CD4-positive, alpha-beta T cell treated with Interleukin-6 at 100 ng/mL for 8 hours (primary cell): ENCODE results near the gene DRAXIN.

Source experiments
- DNase-seq: peaks from one replicate; pipeline ENCODE4 v3.0.0-alpha.2; 2020; ENCODE audit warnings: mixed read lengths, low spot score

DRAXIN gene

DNA sequence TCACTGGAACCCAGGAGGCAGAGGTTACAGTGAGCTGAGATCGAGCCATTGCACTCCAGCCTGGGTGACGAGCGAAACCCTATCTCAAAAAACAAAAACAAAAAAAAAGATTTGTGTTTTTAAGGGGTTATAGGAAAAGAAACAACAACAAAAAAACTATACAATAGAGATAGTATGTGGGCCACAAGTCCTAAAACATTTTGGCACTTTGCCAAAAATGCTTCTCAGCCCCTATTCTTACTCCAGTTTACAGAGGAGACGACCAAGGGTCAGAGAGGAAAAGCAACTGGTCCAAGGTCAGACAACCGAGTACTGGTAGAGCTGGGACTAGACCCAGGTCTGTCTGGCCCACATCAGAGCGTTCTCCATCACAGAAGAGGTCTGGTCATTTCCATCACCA is 33.9 kb upstream of the DRAXIN start:
- DNase-seq = no peak

DNA sequence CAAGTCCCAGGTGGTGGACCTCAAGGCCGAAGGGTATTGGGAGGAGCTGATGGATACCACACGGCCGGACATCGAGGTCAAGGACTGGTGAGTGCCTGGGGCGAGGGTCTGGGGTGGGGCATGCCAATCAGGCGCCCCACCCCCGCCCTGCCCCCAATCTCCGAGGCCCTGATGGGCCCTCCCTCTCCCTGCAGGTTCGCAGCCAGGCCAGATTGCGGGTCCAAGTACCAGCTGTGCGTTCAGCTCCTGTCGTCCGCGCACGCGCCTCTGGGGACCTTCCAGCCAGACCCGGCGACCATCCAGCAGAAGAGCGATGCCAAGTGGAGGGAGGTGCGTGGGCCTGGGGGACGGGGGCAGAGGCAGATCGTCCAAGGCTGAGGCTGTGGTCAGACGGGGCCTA is 33.0 kb upstream of the DRAXIN start:
- DNase-seq = no peak

- no peak for DNase-seq
Observed at GRCh38 chr1:11659748-11660147, 31.8 kb upstream of the DRAXIN start.

GRCh38 chr1:11661103-11661502 is 30.4 kb upstream of the DRAXIN start:
- no peak for DNase-seq

DNA sequence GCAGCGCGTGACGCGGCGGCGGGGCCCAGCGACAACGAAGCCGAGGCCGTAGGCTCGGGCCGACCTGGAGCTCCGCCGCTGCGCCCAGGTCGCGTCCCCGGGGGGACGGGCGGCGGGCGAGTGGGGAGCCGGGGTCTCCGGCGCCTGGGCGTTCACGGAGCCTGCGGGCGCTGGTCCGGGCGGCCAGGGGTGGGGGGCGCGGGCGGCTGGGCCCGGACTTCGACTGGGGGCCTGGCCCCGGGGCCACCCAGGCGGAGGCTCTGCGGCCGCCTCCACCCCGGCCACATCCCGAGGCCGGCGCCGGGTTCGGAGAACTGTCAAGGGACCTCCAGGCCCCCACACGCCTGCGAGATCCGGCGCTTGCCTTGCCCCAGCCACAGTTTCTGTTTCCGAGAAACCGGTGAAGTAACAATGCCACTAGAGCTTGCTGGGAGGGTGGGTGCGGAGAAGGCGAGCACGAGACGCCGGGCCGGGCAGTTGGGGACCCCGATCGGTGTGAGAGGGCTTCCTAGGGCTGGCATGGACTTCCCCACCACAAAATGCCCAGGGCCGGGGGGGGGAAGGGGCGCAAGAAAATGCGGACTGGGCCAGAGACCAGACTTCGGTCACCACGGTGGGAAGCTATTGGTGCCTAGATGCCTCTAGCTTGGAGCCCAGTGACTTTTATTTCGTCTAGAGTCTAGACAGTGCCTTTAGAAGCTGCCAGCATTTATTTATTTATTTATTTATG is 27.0 kb upstream of the DRAXIN start:
- peak; percentile 26 for DNase-seq

DNA sequence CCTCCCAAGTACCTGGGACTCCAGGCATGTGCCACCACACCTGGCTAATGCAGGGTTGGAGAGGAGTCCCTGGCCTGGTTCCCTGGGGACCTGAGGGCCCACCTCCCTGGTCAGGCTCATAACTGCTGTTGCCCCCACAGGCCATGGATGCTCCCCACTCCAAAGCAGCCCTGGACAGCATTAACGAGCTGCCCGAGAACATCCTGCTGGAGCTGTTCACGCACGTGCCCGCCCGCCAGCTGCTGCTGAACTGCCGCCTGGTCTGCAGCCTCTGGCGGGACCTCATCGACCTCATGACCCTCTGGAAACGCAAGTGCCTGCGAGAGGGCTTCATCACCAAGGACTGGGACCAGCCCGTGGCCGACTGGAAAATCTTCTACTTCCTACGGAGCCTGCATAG is 23.0 kb upstream of the DRAXIN start:
- DNase-seq = no peak

DNA sequence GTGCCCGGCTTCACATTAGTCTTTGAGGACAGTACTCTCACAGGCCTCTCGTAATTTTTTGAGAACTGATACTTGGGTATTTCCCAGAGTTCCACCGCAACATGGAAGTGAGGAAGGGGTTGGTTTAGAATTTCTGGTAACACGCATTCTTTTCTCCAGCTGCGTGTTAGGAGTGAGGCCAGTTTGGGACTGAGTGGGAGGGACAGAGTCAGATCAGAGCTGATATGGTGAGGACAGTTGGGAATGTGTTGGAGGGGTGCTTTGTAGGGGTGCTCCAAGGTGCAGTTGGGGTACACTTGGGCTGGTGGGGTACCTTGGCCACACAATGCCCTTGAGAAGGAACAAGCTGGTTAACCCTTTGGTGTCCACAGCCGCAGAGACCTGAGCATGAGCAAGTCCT is 20.8 kb upstream of the DRAXIN start:
- DNase-seq = no peak

- DNase-seq = no peak
Observed at GRCh38 chr1:11671205-11671543, 20.3 kb upstream of the DRAXIN start.

DNA sequence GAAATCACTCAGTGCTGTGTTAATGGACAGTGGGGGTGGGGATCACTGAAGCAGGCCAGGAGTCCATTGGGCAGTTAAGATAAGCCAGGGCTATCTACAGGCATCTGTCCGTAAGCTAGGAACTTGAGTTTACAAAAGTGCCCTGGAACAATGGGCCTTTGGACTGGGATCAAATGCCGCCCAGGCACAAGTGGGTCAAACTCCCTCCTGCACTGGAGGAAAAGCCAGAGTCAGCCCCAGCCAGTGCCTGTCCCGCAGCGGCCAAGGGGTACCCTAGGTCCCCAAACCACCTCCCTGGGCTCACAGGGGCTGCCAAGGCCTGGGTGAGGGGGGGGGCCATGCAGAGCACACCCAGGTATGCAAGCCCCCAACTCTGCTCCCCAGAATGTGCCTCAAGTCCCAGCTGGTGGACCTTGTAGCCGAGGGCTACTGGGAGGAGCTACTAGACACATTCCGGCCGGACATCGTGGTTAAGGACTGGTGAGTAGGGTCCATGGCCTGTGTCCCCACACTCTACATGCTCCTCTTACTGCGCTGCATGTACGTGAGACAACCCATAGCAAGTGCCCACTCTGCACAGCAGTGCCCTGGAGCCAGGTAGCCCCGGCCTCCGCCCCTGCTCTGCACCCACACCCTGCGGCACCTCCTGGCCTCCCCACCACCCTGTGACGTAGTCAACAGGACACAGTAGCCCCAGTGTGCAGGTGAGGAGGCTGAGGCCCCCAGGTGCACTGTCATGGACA is 19.8 kb upstream of the DRAXIN start:
- no peak for DNase-seq

DNA sequence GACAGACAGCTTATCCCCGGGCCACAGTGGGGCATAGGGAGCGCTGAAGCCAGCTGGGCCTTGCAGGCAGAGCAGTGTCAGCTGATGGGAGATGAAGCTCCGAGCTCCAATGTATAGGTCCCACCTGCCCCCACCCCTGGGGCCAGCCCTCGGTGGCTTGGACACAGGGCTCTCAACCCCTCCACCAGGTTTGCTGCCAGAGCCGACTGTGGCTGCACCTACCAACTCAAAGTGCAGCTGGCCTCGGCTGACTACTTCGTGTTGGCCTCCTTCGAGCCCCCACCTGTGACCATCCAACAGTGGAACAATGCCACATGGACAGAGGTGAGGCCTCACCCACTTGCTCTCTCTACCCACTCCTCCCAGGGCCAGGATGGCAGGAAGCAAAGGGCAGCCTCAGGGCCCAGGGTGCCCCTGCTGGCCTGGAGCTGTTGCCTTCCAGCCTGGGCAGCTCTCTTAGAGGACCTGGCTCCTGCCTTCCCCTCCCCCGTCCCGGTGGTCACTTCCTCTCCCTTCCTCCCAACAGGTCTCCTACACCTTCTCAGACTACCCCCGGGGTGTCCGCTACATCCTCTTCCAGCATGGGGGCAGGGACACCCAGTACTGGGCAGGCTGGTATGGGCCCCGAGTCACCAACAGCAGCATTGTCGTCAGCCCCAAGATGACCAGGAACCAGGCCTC is 18.3 kb upstream of the DRAXIN start:
- no peak for DNase-seq

DNA sequence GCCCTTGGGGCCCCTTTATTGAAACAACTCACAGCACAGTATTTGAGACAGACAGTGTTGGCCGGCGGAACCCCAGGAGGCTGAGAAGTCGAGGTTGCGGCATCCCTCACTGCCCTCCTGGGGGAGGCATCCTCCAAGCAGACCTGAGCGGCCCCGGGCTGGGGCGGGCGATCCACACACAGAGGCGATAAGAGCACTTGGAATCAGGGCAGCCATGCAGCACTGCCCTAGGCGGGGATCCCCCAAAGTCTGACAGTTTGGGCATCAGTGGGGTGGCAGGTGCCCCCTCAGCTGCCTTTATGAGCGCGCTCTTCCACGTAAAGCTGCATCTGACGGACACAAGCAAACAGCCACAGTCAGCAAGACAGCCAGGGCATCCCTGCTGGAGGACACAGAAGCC is 17.0 kb upstream of the DRAXIN start:
- no peak for DNase-seq

GRCh38 chr1:11675325-11675724 is 16.2 kb upstream of the DRAXIN start:
- DNase-seq = no peak

DNA sequence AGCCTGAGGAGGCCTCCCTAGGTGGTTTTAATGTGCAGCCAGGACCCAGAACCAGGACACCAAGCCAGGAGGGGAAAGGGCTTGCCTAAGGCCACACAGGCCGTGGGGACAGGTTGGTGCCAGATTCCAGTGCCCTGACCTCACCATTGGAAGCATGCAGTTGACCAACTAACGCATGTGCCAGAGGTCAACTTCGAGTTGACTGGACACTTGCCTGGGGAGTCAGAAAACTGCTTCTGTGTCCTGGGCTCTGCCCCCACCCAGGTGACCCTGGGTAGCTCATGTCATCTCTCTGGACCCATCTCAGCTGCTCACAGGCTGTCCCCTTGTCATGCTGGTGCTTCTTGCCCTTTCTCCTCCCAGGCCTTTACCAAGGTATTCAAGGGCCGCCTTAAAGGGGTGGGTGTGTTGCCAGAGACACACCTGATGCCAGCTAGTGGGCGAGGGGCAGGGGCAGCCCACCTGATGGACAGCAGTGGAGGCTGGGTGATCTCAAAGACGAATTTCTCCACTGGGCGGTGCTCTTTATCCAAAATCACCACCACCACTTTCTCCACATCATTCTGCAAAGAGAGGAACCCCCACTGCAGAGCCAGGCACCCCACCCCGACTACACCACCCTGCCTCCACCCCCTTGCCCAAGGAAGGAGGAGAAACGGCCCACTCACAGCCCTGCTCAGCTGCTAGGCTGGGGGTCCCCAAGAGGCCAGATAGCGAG is 15.0 kb upstream of the DRAXIN start:
- DNase-seq = no peak

- no peak for DNase-seq
Observed at GRCh38 chr1:11678442-11678841, 13.1 kb upstream of the DRAXIN start.

GRCh38 chr1:11680270-11681070 is 11.0 kb upstream of the DRAXIN start:
- DNase-seq = no peak

DNA sequence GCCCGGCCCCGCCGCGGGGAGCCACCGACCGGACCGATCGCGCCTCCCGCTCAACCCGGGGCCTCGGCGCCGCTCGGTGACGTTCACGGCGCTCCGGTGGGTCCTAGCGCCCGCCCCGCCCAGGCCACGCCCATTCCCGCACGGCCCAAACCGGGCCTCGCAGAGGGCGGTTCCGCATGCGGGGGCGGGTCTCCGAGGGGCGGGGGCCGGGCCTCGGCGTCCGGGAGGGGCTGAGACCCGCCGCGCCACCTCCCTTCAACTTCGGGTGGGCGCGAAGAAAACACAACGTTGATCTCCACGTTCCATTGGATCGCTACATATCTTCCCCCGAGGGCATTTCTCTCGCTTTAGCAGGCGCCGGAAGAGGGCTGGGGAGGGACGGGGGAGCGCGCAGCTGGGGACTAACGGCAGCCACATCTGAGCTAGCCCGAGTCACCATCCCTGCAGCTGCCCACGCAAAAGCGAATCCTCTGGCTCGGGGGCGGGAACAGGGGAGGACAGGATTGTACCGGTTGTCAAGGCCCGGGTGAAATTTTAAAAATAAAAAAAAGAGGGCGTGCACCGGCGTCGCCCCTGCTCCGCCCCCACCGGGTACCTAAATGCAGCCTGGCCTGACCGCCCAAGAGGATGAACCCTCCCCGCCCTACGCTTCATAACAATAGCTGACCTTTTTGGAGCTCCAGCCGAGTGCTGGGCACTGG is 10.3 kb upstream of the DRAXIN start, which contains the start of gene MAD2L2:
MAD2L2 (minus strand) TSS at position 78 of the 701 bp plus-strand sequence. CDS start 547 bp downstream, outside the sequence.
- DNase-seq = peak; percentile 83

GRCh38 chr1:11682287-11682771 is 9.2 kb upstream of the DRAXIN start:
- no peak for DNase-seq

- no peak for DNase-seq
Observed at GRCh38 chr1:11682799-11683198, 8.7 kb upstream of the DRAXIN start.

GRCh38 chr1:11684070-11684469 is 7.4 kb upstream of the DRAXIN start:
- no peak for DNase-seq

- DNase-seq = no peak
Observed at GRCh38 chr1:11685210-11685752, 6.2 kb upstream of the DRAXIN start.

- DNase-seq = no peak
Observed at GRCh38 chr1:11688506-11688905, 3.0 kb upstream of the DRAXIN start.
